HepG2 (cell line): ENCODE results near the gene KCNT1. TPM values are rescaled to one million over a fixed set of nuclear protein-coding genes. Genes with fewer than 3 reads are reported as not detected.
"Not testable (repeated sequence)": the region's sequence is repeated elsewhere in the genome, so short reads cannot be mapped to it uniquely, and the experiment has no call there.

Source experiments
- ATAC-seq: fragments of 200-7000 bp; cut with Tn5 transposase; 3 replicates; pipeline ENCODE4 v1.9.1; 2020; ENCODE audit warnings: mild to moderate bottlenecking, moderate library complexity
- BruUV-seq: library from RNA; stranded (reverse); fragments of 400-500 nt; replicated peaks from 2 replicates; lab custom pipeline; 2021; lab: Mats Ljungman, UMichigan
- CTCF ChIA-PET: fragments of 300-600 bp; formaldehyde crosslinking; extraction: SDS; loops from one replicate; lab custom pipeline; 2021; ENCODE audit warnings: low total read pairs, inconsistent platforms, low intra/inter-chr PET ratio; lab: Yijun Ruan, JAX
- POLR2A ChIA-PET: fragments of 350-600 bp; sonication (Branson Sonifier 250); formaldehyde crosslinking; loops from one replicate; lab custom pipeline; 2020; ENCODE audit warnings: antibody characterized with exemption, inconsistent platforms; lab: Yijun Ruan, JAX
- DNase-seq: peaks from one replicate; pipeline ENCODE4 v3.0.0-alpha.2; 2015; ENCODE audit warnings: low spot score
- FAIRE-seq: peaks from 3 replicates; lab custom pipeline; 2011; peaks lifted over from hg19 to GRCh38; lab: Jason Lieb, UNC
- H2AFZ ChIP-seq: one replicate; pipeline ENCODE4 v1.6.1; 2011; ENCODE audit warnings: low read length, inconsistent platforms
- H3K27ac ChIP-seq: fragments of 300-600 bp; 3 replicates; pipeline ENCODE4 v1.8.0; 2011; ENCODE audit warnings: mixed run types, mild to moderate bottlenecking, mixed read lengths, low read length, inconsistent platforms; ENCODE audit not compliant: insufficient read depth; ENCODE audit errors: extremely low read length
- H3K27me3 ChIP-seq, 2 experiments: fragments of 200-600 bp in 1 of 2; 2 replicates in 1 of 2; 3 replicates in 1 of 2; pipeline versions ENCODE4 v1.6.0 to v1.8.0; 2011; ENCODE audit warnings: low read length in 2 of 2, mild to moderate bottlenecking in 2 of 2, moderate library complexity in 2 of 2, inconsistent platforms in 1 of 2; ENCODE audit not compliant: insufficient read depth in 2 of 2, control insufficient read depth in 1 of 2
- H3K36me3 ChIP-seq, 2 experiments: fragments of 200-600 bp in 1 of 2; replicated peaks in 1 of 2; 2 replicates in 1 of 2; 3 replicates in 1 of 2; pipeline versions ENCODE4 v1.5.1 to v1.8.0; 2011; ENCODE audit warnings: low read length in 2 of 2, inconsistent platforms in 1 of 2; ENCODE audit not compliant: insufficient read depth in 2 of 2, control insufficient read depth in 1 of 2
- H3K4me1 ChIP-seq: 2 replicates; pipeline ENCODE4 v1.5.1; 2012; ENCODE audit warnings: low read length, inconsistent platforms; ENCODE audit not compliant: insufficient read depth
- H3K4me2 ChIP-seq: 2 replicates; pipeline ENCODE4 v1.6.0; 2011; ENCODE audit warnings: low read depth, low read length, inconsistent platforms
- H3K4me3 ChIP-seq, 3 experiments: fragments of 200-600 bp in 1 of 3; sonication (generic), shearing (Covaris generic) in 1 of 3; replicated peaks in 1 of 3; 2 replicates each; pipeline ENCODE4 v1.5.1; 2011 to 2016; ENCODE audit warnings: low read length in 3 of 3, inconsistent platforms in 2 of 3, low read depth in 2 of 3, mild to moderate bottlenecking in 2 of 3, control low read depth in 1 of 3, mixed read lengths in 1 of 3; ENCODE audit not compliant: insufficient read depth in 1 of 3
- H3K79me2 ChIP-seq: one replicate; pipeline ENCODE4 v1.6.1; 2011; ENCODE audit warnings: low read length, inconsistent platforms; ENCODE audit not compliant: insufficient read depth
- H3K9ac ChIP-seq: 2 replicates; pipeline ENCODE4 v1.6.0; 2011; ENCODE audit warnings: mild to moderate bottlenecking, low read depth, low read length, inconsistent platforms; ENCODE audit not compliant: insufficient read depth
- H3K9me3 ChIP-seq: 2 replicates; pipeline ENCODE4 v1.5.1; 2012; ENCODE audit warnings: mild to moderate bottlenecking, low read length
- H4K20me1 ChIP-seq: 2 replicates; pipeline ENCODE4 v1.6.0; 2011; ENCODE audit warnings: inconsistent platforms, mild to moderate bottlenecking, low read length, moderate library complexity; ENCODE audit not compliant: insufficient read depth
- WGBS: methylation state at CpG from one replicate; pipeline ENCODE4 v1.1.6; 2017; ENCODE audit warnings: low lambda C conversion rate; 5-methylcytosine and 5-hydroxymethylcytosine counted together
- in situ Hi-C: cut with HindIII; loops from 2 replicates; pipeline ENCODE4 v1.10.0; 2017; ENCODE audit warnings: low pct_unique_long_range_greater_than_20kb; ENCODE audit not compliant: extremely low pct_ligation_motif_present
- intact Hi-C: fragments of 100-400 bp; cut with micrococcal nuclease; formaldehyde crosslinking; loops from one replicate; pipeline ENCODE4 v1.10.0; 2022; ENCODE audit not compliant: unreplicated experiment
- polyA plus RNA-seq, 8 experiments: library from polyadenylated mRNA; depleted of rRNA in 3 of 8; stranded (reverse) in 7 of 8; unstranded in 1 of 8; fragments of >200 nt; fragmentation: Illumina TruSeq in 4 of 8; extraction: Trizol in 4 of 8; gene quantifications; 2 replicates each; pipeline versions ENCODE4 v1.2.1 to v1.2.3, GENCODE V29; 2011 to 2016; ENCODE audit warnings: low read depth in 4 of 8, missing spikeins in 1 of 8, mixed read lengths in 1 of 8; ENCODE audit not compliant: insufficient read depth in 1 of 8
- total RNA-seq, 5 experiments: library from RNA; depleted of rRNA; stranded (reverse); fragments of >200 nt; fragmentation: Illumina TruSeq; extraction: Trizol; gene quantifications; 2 replicates each; pipeline ENCODE4 v1.2.3, GENCODE V29; 2016; ENCODE audit warnings: low read depth in 1 of 5
- TF ChIP-seq, protein P1 (sequence below): sonication (generic); formaldehyde crosslinking; IDR thresholded peaks from 2 replicates; pipeline ENCODE4 v1.5.0; 2020; ENCODE audit warnings: mild to moderate bottlenecking, missing genetic modification reagents, borderline replicate concordance

The KCNT1 gene
- total and polyA plus RNA-seq, 2 of the 13 experiments (the other 11 are each of a cell fraction or from before 2014, with no cell fraction given) = not detected

DNA sequence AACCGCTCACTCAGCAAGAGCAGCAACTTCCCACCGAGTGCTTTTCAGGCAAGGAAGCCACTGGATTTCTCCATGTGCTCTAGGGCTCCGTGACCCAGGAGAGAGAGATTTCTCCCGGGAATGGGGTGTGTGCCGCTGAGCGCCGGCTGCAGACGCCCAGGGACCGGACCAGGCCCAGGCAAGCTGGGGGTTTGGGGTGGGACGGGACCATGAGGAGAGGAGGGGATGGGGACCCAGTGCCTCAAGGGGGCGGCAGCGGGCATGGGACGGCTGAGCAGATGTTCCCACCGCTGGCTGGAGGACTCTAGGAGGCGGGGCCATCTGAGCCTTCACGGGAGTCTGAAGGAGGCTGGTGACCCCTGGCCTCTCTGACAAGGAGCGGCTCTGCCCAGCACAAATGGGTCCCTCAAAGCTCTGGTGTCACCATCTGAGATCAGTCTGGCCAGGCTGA, 30.4 kb upstream of the KCNT1 start (continued):
- TF ChIP-seq, protein P1, sequence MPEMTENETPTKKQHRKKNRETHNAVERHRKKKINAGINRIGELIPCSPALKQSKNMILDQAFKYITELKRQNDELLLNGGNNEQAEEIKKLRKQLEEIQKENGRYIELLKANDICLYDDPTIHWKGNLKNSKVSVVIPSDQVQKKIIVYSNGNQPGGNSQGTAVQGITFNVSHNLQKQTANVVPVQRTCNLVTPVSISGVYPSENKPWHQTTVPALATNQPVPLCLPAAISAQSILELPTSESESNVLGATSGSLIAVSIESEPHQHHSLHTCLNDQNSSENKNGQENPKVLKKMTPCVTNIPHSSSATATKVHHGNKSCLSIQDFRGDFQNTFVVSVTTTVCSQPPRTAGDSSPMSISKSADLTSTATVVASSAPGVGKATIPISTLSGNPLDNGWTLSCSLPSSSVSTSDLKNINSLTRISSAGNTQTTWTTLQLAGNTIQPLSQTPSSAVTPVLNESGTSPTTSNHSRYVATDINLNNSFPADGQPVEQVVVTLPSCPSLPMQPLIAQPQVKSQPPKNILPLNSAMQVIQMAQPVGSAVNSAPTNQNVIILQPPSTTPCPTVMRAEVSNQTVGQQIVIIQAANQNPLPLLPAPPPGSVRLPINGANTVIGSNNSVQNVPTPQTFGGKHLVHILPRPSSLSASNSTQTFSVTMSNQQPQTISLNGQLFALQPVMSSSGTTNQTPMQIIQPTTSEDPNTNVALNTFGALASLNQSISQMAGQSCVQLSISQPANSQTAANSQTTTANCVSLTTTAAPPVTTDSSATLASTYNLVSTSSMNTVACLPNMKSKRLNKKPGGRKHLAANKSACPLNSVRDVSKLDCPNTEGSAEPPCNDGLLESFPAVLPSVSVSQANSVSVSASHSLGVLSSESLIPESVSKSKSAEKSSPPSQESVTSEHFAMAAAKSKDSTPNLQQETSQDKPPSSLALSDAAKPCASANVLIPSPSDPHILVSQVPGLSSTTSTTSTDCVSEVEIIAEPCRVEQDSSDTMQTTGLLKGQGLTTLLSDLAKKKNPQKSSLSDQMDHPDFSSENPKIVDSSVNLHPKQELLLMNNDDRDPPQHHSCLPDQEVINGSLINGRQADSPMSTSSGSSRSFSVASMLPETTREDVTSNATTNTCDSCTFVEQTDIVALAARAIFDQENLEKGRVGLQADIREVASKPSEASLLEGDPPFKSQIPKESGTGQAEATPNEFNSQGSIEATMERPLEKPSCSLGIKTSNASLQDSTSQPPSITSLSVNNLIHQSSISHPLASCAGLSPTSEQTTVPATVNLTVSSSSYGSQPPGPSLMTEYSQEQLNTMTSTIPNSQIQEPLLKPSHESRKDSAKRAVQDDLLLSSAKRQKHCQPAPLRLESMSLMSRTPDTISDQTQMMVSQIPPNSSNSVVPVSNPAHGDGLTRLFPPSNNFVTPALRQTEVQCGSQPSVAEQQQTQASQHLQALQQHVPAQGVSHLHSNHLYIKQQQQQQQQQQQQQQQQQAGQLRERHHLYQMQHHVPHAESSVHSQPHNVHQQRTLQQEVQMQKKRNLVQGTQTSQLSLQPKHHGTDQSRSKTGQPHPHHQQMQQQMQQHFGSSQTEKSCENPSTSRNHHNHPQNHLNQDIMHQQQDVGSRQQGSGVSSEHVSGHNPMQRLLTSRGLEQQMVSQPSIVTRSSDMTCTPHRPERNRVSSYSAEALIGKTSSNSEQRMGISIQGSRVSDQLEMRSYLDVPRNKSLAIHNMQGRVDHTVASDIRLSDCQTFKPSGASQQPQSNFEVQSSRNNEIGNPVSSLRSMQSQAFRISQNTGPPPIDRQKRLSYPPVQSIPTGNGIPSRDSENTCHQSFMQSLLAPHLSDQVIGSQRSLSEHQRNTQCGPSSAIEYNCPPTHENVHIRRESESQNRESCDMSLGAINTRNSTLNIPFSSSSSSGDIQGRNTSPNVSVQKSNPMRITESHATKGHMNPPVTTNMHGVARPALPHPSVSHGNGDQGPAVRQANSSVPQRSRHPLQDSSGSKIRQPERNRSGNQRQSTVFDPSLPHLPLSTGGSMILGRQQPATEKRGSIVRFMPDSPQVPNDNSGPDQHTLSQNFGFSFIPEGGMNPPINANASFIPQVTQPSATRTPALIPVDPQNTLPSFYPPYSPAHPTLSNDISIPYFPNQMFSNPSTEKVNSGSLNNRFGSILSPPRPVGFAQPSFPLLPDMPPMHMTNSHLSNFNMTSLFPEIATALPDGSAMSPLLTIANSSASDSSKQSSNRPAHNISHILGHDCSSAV (CRISPR knock-in tag) = no peak

DNA sequence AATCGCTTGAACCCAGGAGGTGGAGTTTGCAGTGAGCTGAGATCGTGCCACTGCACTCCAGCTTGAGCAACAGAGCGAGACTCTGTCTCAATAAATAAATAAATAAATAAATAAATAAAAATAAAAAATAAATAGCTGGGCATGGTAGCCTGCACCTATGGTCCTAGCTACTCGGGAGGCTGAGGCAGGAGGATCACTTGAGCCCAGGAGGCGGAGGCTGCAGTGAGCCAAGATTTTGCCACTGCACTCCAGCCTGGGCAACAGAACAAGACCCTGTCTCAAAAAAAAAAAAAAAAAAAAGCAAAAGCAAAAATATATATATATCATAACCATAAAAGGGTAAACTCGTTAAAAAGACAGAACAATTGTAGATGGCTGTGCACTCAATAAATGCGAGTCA, 29.2 kb upstream of the KCNT1 start:
- ATAC-seq, H3K79me2 ChIP-seq, POLR2A ChIA-PET, DNase-seq, H3K36me3 ChIP-seq, H3K9ac ChIP-seq, H3K9me3 ChIP-seq, H4K20me1 ChIP-seq, H3K4me2 ChIP-seq, CTCF ChIA-PET, FAIRE-seq, BruUV-seq, in situ Hi-C loops, H3K4me3 ChIP-seq, intact Hi-C loops, H3K27ac ChIP-seq, H3K4me1 ChIP-seq, H2AFZ ChIP-seq: not testable (repeated sequence)
- WGBS = 6% methylated on average over 7 of the region's 7 CpGs
- H3K27me3 ChIP-seq = peaks cover 4 to 32% of the 10 kb centered on the region in 2 experiments
